Ectodermal cell (in vitro differentiated cells): ENCODE results near the gene GAB4.

Experiments used
- H3K27ac ChIP-seq: 2 replicates; pipeline ENCODE4 v1.7.0; 2013; ENCODE audit warnings: mild to moderate bottlenecking, low read depth, low read length; ENCODE audit not compliant: insufficient read depth, poor library complexity, severe bottlenecking
- H3K27me3 ChIP-seq: 2 replicates; pipeline ENCODE4 v1.7.0; 2013; ENCODE audit warnings: mild to moderate bottlenecking, low read length; ENCODE audit not compliant: insufficient read depth, control insufficient read depth, poor library complexity, severe bottlenecking
- H3K36me3 ChIP-seq: one replicate; pipeline ENCODE4 v1.7.0; 2013; ENCODE audit warnings: low read length; ENCODE audit not compliant: control insufficient read depth, insufficient read depth
- H3K4me1 ChIP-seq: one replicate; pipeline ENCODE4 v1.7.0; 2013; ENCODE audit warnings: low read length; ENCODE audit not compliant: control insufficient read depth, insufficient read depth
- H3K4me3 ChIP-seq: 2 replicates; pipeline ENCODE4 v1.7.0; 2013; ENCODE audit warnings: low read depth, low read length, control low read depth; ENCODE audit not compliant: insufficient read depth
- H3K9me3 ChIP-seq: 2 replicates; pipeline ENCODE4 v1.7.0; 2013; ENCODE audit warnings: mild to moderate bottlenecking, low read length, moderate library complexity; ENCODE audit not compliant: control insufficient read depth
- WGBS, 2 experiments: methylation state at CpG; one replicate each; pipeline ENCODE4 v1.1.7; 2013; ENCODE audit warnings: missing lambda C conversion rate in 2 of 2; 5-methylcytosine and 5-hydroxymethylcytosine counted together

The GAB4 gene

GRCh38 chr22:16914006-16914405 lies 94.0 kb downstream of the GAB4 start:
- Histone ChIP-seq H3K36me3 (no peaks in the 10 kb centered on the region), H3K4me3 (no peak overlapping the region), H3K27me3 (no peaks in the 10 kb centered on the region), H3K4me1 (no peaks in the 10 kb centered on the region), H3K27ac (no peak overlapping the region), H3K9me3 (no peaks in the 10 kb centered on the region)
- WGBS, 2 experiments: 52 to 54% methylated on average over 5 of the region's 5 CpGs

- Histone ChIP-seq H3K9me3 (no peaks in the 10 kb centered on the region), H3K27me3 (no peaks in the 10 kb centered on the region), H3K4me1 (no peaks in the 10 kb centered on the region), H3K27ac (no peak overlapping the region), H3K4me3 (no peak overlapping the region), H3K36me3 (no peaks in the 10 kb centered on the region)
- 77 to 80% methylated on average over 3 of the region's 3 CpGs for whole genome bisulfite sequencing, 2 experiments
Measured at GRCh38 chr22:16912281-16912680, 95.7 kb downstream of the GAB4 start.
